NCI-H526 (cell line): ENCODE data around the gene ATG4D.
"Not testable (repeated sequence)": the region's sequence is repeated elsewhere in the genome, so short reads cannot be mapped to it uniquely, and the experiment has no call there.

ENCODE experiments used
- DNase-seq, 2 experiments: peaks; one replicate each; lab custom pipeline; 2025; lab: John Stamatoyannopoulos, UW

The ATG4D gene

GRCh38 chr19:10519421-10519820 is 24.3 kb upstream of the ATG4D start:
- no peak for DNase-seq

- DNase-seq: no peak
Measured at GRCh38 chr19:10520652-10521318, 22.9 kb upstream of the ATG4D start.

GRCh38 chr19:10521461-10522171 is 22.1 kb upstream of the ATG4D start:
- DNase-seq: no peak

DNA sequence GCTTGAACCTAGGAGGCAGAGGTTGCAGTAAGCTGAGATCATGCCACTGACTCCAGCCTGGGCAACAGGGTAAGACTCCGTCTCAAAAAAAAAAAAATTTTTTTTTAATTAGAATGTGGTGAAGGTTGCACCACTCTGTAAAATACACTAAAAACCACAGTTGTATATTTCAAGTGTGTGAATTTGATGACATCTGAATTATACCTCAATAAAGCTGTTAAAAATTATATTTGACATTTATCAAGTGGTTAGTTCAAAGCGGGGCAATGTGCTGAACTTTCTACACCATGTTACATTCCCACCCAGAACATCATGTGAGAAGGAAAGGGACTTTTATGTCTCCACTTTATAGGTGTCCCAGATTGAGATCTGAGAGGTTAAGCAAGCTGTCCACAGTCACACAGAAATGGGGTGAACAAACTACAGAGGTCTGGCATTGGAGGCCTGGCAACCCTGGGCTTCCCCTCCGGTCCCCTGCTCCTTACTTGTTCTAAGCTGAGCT is 20.5 kb upstream of the ATG4D start:
- no peak for DNase-seq

GRCh38 chr19:10525636-10526035 is 18.1 kb upstream of the ATG4D start:
- no peak for DNase-seq

GRCh38 chr19:10526887-10527286 is 16.8 kb upstream of the ATG4D start:
- not testable (repeated sequence) for DNase-seq

- DNase-seq: no peak
Measured at GRCh38 chr19:10532457-10532856, 11.2 kb upstream of the ATG4D start.

GRCh38 chr19:10533646-10534386 is 9.9 kb upstream of the ATG4D start:
- no peak for DNase-seq

- DNase-seq: no peak
Measured at GRCh38 chr19:10535613-10536012, 8.1 kb upstream of the ATG4D start.

GRCh38 chr19:10537668-10538067 is 6.0 kb upstream of the ATG4D start:
- DNase-seq: no peak

- DNase-seq: no peak
Measured at GRCh38 chr19:10538204-10538983, 5.3 kb upstream of the ATG4D start.

DNA sequence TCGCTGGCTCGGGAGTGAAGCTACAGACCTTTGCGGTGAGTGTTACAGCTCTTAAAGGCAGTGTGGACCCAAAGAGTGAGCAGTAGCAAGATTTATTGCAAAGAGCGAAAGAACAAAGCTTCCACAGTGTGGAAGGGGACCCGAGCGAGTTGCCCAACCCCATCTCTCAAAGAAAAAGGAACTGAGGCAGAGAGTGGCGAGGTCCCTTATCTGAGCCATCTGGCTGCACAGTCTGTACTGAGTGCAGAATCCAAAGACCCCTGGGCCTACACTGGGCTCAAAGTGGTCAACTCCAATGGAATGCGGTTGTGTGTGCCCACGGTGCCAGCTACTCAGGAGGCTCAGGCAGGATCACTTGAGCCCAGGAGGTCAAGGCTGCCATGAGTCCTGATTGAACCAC is 4.7 kb upstream of the ATG4D start:
- DNase-seq: not testable (repeated sequence)

DNA sequence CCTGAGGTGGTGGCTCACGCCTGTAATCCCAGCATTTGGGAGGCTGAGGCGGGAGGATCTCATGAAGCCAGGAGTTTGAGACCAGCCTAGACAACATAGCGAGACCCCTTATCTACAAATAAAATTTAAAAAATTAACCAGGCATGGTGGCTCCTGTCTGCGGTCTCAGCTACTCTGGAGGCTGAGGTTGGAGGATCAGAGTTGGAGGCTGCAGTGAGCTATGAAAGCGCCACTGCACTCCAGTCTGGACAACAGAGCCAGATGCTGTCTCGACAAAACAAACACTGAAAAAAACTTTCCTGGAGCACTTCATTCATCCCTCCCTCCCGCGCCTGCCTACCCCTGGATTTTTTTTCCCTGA is 665 bp upstream of the ATG4D start:
- no peak for DNase-seq

DNA sequence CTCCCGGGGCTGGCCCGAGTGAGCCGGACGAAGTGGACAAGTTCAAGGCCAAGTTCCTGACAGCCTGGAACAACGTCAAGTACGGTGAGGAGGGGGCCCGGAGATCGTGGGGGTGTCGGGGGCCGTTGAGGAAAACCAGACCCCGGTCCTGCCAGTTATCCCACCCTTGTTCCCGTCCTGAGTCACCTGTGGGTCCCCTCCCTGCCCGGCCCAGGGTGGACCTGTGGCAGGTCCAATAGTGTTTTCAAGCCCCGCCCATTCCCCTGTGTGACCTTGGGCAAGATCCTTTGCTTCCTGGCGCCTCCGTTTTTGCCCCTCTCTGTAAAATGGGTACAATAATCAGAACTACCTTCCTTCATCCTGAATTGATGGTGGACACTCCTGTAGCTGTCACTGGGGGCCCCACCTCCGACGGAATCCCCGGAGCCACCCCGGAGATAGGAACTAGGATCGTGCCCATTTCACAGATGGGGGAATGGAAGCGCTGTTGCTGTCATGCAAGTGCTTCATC is 593 bp downstream of the ATG4D start:
- no peak for DNase-seq

DNA sequence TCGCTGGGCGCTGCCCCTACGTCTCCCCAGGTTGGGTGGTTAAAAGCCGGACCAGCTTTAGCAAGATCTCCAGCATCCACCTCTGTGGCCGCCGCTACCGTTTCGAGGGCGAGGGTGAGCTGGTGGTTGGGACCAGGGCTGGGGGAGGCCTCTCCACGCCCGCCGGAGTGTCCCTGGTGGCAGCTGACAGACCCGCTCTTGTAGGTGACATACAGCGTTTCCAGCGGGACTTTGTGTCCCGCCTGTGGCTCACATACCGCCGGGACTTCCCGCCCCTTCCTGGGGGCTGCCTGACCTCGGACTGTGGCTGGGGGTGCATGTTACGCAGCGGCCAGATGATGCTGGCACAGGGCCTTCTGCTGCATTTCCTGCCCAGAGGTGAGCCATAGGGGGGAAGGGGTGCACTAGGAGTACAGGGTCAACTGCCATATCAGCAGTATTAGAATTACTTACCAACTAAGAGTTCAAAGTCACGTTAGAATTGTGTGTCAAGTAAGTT is 1.1 kb downstream of the ATG4D start:
- DNase-seq: no peak

GRCh38 chr19:10546817-10547216 is 3.1 kb downstream of the ATG4D start:
- no peak for DNase-seq

GRCh38 chr19:10548746-10549276 is 5.1 kb downstream of the ATG4D start:
- no peak for DNase-seq

GRCh38 chr19:10549733-10550132 is 6.0 kb downstream of the ATG4D start:
- DNase-seq: no peak

GRCh38 chr19:10550336-10550735 is 6.6 kb downstream of the ATG4D start:
- DNase-seq: no peak

DNA sequence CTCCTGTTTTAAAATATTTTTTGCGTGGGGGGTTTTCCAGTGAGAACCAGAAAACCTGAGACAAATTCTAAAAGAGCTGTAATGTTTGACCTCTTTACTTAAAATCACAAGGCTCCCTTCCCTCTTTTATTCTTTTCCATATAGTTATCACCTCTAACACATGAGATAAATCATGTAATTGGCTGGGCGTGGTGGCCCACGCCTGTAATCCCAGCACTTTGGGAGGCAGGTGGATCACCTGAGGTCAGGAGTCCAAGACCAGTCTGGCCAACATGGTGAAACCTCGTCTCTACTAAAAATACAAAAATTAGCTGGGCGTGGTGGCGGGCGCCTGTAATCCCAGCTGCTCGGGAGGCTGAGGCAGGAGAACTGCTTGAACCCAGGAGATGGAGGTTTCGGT is 7.3 kb downstream of the ATG4D start:
- not testable (repeated sequence) for DNase-seq

GRCh38 chr19:10551698-10552301 is 8.1 kb downstream of the ATG4D start:
- DNase-seq: peak in 1 of 2 experiments; percentile 10
